K562 (cell line): ENCODE data around the gene NOX1.

Experiments used
- E2F3 ChIP-seq: fragments of 250-450 bp; sonication (Bioruptor Pico); IDR thresholded peaks from 2 replicates; pipeline ENCODE4 v1.4.0; 2020; ENCODE audit warnings: mild to moderate bottlenecking
- EGR1 ChIP-seq: fragments of 450-650 bp; conservative IDR thresholded peaks from 2 replicates; pipeline ENCODE4 v1.6.1; 2017; ENCODE audit warnings: mild to moderate bottlenecking
- EHMT2 ChIP-seq: fragments of 450-650 bp; IDR thresholded peaks from 2 replicates; pipeline ENCODE4 v1.6.1; 2018; ENCODE audit warnings: antibody characterized with exemption
- FOXK2 ChIP-seq, 2 experiments: fragments of 450-650 bp; IDR thresholded peaks in 1 of 2; conservative IDR thresholded peaks in 1 of 2; 2 replicates each; pipeline ENCODE4 v1.6.1; 2016; ENCODE audit warnings: low read depth in 2 of 2, mild to moderate bottlenecking in 1 of 2
- TCF7L2 ChIP-seq: fragments of 150-350 bp; IDR thresholded peaks from 2 replicates; pipeline ENCODE4 v1.6.1; 2016; ENCODE audit warnings: low read depth, mild to moderate bottlenecking, low read length, moderate library complexity
- ZFX ChIP-seq: sonication (generic); formaldehyde crosslinking; IDR thresholded peaks from 2 replicates; pipeline ENCODE4 v1.8.0; 2022; ENCODE audit warnings: mild to moderate bottlenecking, missing genetic modification reagents, moderate library complexity
- ZNF551 ChIP-seq: fragments of 250-450 bp; sonication (Bioruptor Pico); IDR thresholded peaks from 2 replicates; pipeline ENCODE4 v1.5.0; 2021; ENCODE audit warnings: mild to moderate bottlenecking, moderate library complexity
- ZNF75A ChIP-seq: fragments of 450-650 bp; formaldehyde crosslinking; IDR thresholded peaks from 2 replicates; pipeline ENCODE4 v1.4.0; 2020; ENCODE audit warnings: mild to moderate bottlenecking
- TF ChIP-seq, protein P1 (sequence below), 2 experiments: fragments of 250-450 bp in 1 of 2; fragments of 450-650 bp in 1 of 2; sonication (Bioruptor Pico) in 1 of 2; IDR thresholded peaks; 2 replicates each; pipeline versions ENCODE4 v1.6.1 to v1.8.0; 2016 to 2021; ENCODE audit warnings: mild to moderate bottlenecking in 2 of 2, moderate library complexity in 2 of 2, missing compliant biosample characterization in 1 of 2, missing genetic modification characterization in 1 of 2
- TF ChIP-seq, protein P2 (sequence below): sonication (generic); formaldehyde crosslinking; IDR thresholded peaks from 2 replicates; pipeline ENCODE4 v1.8.1; 2022; ENCODE audit warnings: missing genetic modification reagents
- TF ChIP-seq, protein P3 (sequence below): sonication (generic); formaldehyde crosslinking; IDR thresholded peaks from 2 replicates; pipeline ENCODE4 v1.8.1; 2023; ENCODE audit warnings: mild to moderate bottlenecking, missing genetic modification reagents
- TF ChIP-seq, protein P4 (sequence below): fragments of 450-650 bp; conservative IDR thresholded peaks from 2 replicates; pipeline ENCODE4 v1.6.1; 2016; ENCODE audit warnings: missing genetic modification characterization, low read depth, mild to moderate bottlenecking, missing compliant biosample characterization, moderate library complexity
- TF ChIP-seq, protein P5 (sequence below): sonication (generic); formaldehyde crosslinking; IDR thresholded peaks from 2 replicates; pipeline ENCODE4 v1.8.1; 2023; ENCODE audit warnings: mild to moderate bottlenecking, missing genetic modification reagents, moderate library complexity
- TF ChIP-seq, protein P6 (sequence below): fragments of 450-650 bp; formaldehyde crosslinking; IDR thresholded peaks from 2 replicates; pipeline ENCODE4 v1.4.0; 2022; ENCODE audit warnings: missing genetic modification characterization

DNA sequence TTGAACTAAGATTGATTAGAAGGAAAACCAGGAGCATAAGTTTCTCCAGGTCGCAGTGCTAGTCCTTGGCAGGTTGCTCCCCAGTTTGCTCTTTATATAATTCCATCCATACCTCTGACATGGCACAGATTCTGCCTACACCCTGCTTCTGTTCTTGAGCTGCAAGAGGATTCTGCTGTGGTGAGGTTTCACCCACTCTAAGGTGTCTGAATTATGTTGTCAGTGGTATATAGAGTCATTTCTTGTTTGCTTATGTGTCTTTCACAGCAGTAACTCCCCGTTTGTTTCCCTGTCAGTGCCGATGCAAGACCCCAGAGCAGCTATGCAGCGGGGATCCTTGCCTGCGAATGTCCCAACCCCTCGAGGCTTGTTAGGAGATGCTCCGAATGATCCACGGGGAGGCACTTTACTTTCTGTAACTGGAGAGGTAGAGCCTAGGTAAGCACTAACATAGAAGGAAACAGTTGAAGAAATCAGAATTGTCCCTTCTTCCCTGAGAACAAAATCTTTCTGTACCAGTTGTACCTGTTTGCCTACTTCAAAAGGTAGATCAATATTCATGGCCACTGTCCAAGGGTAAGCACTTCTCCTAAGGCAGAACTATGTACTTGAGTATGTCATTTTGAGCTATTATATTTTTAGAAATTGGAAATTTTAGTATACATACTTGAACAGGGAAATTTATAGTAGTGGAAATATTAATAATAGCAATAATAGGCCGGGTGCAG lies 42.8 kb downstream of the NOX1 start:
- TF ChIP-seq EGR1 (no peak), TCF7L2 (no peak), ZNF75A (CRISPR knock-in tag) (no peak), EHMT2 (no peak), ZFX (no peak), FOXK2 (conservative IDR thresholded peaks at IDR 0.05 in 1 of 2, IDR thresholded peaks at IDR 0.05 in 1 of 2; ENCODE audit: low read depth in 2 of 2) (no peak), ZNF551 (no peak), E2F3 (CRISPR knock-in tag) (no peak)
- TF ChIP-seq, protein P1, sequence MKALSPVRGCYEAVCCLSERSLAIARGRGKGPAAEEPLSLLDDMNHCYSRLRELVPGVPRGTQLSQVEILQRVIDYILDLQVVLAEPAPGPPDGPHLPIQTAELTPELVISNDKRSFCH (CRISPR knock-in tag; IDR thresholded peaks at IDR 0.05): no peak
- TF ChIP-seq, protein P1 (tag; IDR thresholded peaks at IDR 0.05): no peak
- TF ChIP-seq, protein P2, sequence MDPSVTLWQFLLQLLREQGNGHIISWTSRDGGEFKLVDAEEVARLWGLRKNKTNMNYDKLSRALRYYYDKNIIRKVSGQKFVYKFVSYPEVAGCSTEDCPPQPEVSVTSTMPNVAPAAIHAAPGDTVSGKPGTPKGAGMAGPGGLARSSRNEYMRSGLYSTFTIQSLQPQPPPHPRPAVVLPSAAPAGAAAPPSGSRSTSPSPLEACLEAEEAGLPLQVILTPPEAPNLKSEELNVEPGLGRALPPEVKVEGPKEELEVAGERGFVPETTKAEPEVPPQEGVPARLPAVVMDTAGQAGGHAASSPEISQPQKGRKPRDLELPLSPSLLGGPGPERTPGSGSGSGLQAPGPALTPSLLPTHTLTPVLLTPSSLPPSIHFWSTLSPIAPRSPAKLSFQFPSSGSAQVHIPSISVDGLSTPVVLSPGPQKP: no peak
- TF ChIP-seq, protein P3, sequence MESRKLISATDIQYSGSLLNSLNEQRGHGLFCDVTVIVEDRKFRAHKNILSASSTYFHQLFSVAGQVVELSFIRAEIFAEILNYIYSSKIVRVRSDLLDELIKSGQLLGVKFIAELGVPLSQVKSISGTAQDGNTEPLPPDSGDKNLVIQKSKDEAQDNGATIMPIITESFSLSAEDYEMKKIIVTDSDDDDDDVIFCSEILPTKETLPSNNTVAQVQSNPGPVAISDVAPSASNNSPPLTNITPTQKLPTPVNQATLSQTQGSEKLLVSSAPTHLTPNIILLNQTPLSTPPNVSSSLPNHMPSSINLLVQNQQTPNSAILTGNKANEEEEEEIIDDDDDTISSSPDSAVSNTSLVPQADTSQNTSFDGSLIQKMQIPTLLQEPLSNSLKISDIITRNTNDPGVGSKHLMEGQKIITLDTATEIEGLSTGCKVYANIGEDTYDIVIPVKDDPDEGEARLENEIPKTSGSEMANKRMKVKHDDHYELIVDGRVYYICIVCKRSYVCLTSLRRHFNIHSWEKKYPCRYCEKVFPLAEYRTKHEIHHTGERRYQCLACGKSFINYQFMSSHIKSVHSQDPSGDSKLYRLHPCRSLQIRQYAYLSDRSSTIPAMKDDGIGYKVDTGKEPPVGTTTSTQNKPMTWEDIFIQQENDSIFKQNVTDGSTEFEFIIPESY (CRISPR knock-in tag): no peak
- TF ChIP-seq, protein P4, sequence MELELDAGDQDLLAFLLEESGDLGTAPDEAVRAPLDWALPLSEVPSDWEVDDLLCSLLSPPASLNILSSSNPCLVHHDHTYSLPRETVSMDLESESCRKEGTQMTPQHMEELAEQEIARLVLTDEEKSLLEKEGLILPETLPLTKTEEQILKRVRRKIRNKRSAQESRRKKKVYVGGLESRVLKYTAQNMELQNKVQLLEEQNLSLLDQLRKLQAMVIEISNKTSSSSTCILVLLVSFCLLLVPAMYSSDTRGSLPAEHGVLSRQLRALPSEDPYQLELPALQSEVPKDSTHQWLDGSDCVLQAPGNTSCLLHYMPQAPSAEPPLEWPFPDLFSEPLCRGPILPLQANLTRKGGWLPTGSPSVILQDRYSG: no peak
- TF ChIP-seq, protein P5, sequence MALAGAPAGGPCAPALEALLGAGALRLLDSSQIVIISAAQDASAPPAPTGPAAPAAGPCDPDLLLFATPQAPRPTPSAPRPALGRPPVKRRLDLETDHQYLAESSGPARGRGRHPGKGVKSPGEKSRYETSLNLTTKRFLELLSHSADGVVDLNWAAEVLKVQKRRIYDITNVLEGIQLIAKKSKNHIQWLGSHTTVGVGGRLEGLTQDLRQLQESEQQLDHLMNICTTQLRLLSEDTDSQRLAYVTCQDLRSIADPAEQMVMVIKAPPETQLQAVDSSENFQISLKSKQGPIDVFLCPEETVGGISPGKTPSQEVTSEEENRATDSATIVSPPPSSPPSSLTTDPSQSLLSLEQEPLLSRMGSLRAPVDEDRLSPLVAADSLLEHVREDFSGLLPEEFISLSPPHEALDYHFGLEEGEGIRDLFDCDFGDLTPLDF: no peak
- TF ChIP-seq, protein P6, sequence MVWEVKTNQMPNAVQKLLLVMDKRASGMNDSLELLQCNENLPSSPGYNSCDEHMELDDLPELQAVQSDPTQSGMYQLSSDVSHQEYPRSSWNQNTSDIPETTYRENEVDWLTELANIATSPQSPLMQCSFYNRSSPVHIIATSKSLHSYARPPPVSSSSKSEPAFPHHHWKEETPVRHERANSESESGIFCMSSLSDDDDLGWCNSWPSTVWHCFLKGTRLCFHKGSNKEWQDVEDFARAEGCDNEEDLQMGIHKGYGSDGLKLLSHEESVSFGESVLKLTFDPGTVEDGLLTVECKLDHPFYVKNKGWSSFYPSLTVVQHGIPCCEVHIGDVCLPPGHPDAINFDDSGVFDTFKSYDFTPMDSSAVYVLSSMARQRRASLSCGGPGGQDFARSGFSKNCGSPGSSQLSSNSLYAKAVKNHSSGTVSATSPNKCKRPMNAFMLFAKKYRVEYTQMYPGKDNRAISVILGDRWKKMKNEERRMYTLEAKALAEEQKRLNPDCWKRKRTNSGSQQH (CRISPR knock-in tag): no peak
